Measurements from ENCODE around the gene UNC5CL.

DNA sequence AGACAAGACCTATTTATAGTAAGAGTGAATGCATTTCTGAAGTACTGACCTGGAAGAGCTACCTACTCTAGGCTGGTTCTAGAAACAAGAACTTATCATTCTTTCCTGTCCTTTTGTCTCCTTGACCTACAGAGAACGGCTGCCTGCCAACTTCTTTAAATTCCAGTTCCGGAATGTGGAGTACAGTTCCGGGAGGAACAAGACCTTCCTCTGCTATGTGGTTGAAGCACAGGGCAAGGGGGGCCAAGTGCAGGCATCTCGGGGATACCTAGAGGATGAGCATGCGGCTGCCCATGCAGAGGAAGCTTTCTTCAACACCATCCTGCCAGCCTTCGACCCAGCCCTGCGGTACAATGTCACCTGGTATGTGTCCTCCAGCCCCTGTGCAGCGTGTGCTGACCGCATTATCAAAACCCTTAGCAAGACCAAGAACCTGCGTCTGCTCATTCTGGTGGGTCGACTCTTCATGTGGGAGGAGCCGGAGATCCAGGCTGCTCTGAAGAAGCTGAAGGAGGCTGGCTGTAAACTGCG is 22.2 kb upstream of the UNC5CL start:
- TF ChIP-seq SIN3A (IDR thresholded peaks at IDR 0.05; ENCODE audit: borderline replicate concordance in 2 of 2, control insufficient read depth in 1 of 2, low read depth in 2 of 2, low read length in 2 of 2): no peak
- no peak for TF ChIP-seq ZNF253 (CRISPR knock-in tag; conservative IDR thresholded peaks at IDR 0.05)
- TF ChIP-seq TAF15 (IDR thresholded peaks at IDR 0.05; ENCODE audit: low read depth, low read length): no peak
- no peak for TF ChIP-seq ZNF263 (CRISPR knock-in tag; IDR thresholded peaks at IDR 0.05; ENCODE audit: borderline replicate concordance)
- TF ChIP-seq MTA3 (IDR thresholded peaks at IDR 0.05; ENCODE audit: borderline replicate concordance): no peak
- no peak for TF ChIP-seq ZNF274 (IDR thresholded peaks at IDR 0.05; ENCODE audit: borderline replicate concordance, low read depth, low read length)
- no peak for TF ChIP-seq ETV5 (CRISPR knock-in tag; IDR thresholded peaks at IDR 0.05; ENCODE audit: low read depth)
- TF ChIP-seq, protein P1, sequence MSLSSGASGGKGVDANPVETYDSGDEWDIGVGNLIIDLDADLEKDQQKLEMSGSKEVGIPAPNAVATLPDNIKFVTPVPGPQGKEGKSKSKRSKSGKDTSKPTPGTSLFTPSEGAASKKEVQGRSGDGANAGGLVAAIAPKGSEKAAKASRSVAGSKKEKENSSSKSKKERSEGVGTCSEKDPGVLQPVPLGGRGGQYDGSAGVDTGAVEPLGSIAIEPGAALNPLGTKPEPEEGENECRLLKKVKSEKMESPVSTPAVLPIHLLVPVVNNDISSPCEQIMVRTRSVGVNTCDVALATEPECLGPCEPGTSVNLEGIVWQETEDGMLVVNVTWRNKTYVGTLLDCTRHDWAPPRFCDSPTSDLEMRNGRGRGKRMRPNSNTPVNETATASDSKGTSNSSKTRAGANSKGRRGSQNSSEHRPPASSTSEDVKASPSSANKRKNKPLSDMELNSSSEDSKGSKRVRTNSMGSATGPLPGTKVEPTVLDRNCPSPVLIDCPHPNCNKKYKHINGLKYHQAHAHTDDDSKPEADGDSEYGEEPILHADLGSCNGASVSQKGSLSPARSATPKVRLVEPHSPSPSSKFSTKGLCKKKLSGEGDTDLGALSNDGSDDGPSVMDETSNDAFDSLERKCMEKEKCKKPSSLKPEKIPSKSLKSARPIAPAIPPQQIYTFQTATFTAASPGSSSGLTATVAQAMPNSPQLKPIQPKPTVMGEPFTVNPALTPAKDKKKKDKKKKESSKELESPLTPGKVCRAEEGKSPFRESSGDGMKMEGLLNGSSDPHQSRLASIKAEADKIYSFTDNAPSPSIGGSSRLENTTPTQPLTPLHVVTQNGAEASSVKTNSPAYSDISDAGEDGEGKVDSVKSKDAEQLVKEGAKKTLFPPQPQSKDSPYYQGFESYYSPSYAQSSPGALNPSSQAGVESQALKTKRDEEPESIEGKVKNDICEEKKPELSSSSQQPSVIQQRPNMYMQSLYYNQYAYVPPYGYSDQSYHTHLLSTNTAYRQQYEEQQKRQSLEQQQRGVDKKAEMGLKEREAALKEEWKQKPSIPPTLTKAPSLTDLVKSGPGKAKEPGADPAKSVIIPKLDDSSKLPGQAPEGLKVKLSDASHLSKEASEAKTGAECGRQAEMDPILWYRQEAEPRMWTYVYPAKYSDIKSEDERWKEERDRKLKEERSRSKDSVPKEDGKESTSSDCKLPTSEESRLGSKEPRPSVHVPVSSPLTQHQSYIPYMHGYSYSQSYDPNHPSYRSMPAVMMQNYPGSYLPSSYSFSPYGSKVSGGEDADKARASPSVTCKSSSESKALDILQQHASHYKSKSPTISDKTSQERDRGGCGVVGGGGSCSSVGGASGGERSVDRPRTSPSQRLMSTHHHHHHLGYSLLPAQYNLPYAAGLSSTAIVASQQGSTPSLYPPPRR (CRISPR knock-in tag; IDR thresholded peaks at IDR 0.05; ENCODE audit: borderline replicate concordance): no peak
- no peak for TF ChIP-seq EGR1 (conservative IDR thresholded peaks at IDR 0.05)
- TF ChIP-seq, protein P2, sequence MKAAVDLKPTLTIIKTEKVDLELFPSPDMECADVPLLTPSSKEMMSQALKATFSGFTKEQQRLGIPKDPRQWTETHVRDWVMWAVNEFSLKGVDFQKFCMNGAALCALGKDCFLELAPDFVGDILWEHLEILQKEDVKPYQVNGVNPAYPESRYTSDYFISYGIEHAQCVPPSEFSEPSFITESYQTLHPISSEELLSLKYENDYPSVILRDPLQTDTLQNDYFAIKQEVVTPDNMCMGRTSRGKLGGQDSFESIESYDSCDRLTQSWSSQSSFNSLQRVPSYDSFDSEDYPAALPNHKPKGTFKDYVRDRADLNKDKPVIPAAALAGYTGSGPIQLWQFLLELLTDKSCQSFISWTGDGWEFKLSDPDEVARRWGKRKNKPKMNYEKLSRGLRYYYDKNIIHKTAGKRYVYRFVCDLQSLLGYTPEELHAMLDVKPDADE (conservative IDR thresholded peaks at IDR 0.05; ENCODE audit: control insufficient read depth, low read depth, low read length): no peak
- no peak for TF ChIP-seq CTCF (IDR thresholded peaks at IDR 0.05 in 2 of 3, conservative IDR thresholded peaks at IDR 0.05 in 1 of 3; ENCODE audit: insufficient read depth in 2 of 3, low read depth in 1 of 3, low read length in 3 of 3)

All from K562 (cell line).